ENCODE measurements around the gene DAP. TPM values are rescaled to one million over a fixed set of nuclear protein-coding genes. Genes with fewer than 3 reads are reported as not detected.

Gene DAP
- total and polyA plus RNA-seq, 2 of the 4 experiments (the other 2 are of a cell fraction): 49.6 to 189 TPM

DNA sequence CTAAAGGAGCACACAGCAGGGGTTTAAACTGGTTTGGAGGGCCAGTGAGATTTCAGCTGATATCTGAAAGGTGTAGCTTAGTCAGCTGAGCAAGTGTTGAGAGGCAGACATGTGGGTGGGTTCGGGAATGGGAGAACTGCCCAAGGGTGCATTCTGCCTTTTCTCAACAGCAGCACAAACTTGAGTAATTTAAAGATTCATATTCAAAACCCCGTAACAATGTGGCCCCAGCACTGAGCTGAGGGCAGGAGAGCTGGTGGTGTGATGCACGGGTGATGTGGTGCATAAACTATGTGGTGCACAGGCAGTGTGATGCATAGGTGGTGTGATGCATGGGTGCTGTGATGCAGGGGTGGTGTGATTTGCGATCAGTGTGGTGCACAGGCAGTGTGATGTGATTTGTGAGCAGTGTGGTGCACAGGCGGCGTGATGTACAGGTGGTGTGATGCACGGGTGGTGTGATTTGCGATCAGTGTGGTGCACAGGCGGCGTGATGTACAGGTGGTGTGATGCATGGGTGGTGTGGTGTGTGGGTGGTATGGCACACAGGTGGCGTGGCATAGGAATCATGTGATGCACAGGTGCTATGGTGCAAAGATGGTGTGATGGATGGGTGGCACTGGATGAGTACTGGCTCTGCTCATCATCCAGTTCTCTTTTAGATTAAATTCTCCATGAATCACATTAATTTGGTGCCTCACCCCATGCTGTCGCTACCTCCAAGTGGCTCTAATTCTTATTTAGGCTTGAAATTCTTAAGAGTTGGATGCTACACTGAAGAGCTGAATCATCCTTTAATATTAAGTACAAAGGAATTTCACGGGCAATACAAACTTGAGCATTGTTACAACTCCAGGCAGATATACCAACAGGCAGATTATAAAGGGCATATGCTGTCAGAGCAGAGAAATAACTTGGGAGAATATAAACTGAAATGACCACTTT is 53.6 kb downstream of the DAP start:
- peak; percentile 64 for DNase-seq
- in situ Hi-C loops (cut with MboI; ENCODE audit: low sequenced_read_pairs) (loop anchor here (10.0 kb wide), 1 partner anchor 127 kb away; no protein-coding TSS in a partner anchor), intact Hi-C loops (cut with micrococcal nuclease) (no loop called here), dilution Hi-C loops (cut with HindIII; ENCODE audit: low sequenced_read_pairs, unreplicated experiment) (no loop called here)
- Histone ChIP-seq H2BK15ac (ENCODE audit: low read depth, low read length) (peak overlapping the region; percentile 37; the same call in 1 of the 3 replicates), H2BK20ac (ENCODE audit: low read depth, low read length) (peak overlapping the region; percentile 58; the same call in 1 of the 2 replicates), H2AK5ac (ENCODE audit: low read depth, low read length) (peak overlapping the region; percentile 94), H3K9me3 (ENCODE audit: control insufficient read depth, insufficient read depth, low read length) (no peaks in the 10 kb centered on the region), H3K36me3 (ENCODE audit: control insufficient read depth, insufficient read depth, low read length) (peaks cover 23% of the 10 kb centered on the region), H3K18ac (ENCODE audit: low read depth, low read length) (no peak overlapping the region), H4K20me1 (ENCODE audit: insufficient read depth, low read length) (peaks cover 24% of the 10 kb centered on the region; the same call in 1 of the 2 replicates), H3K14ac (replicated peaks; ENCODE audit: low read depth, low read length) (peak overlapping the region; percentile 49; the same call in 1 of the 2 replicates), H2AK9ac (replicated peaks; ENCODE audit: low read depth, low read length, poor library complexity) (no peak overlapping the region), H3K4me3 (ENCODE audit: insufficient read depth, low read depth, low read length) (no peak overlapping the region), H3K9me1 (ENCODE audit: insufficient read depth, low read length) (peaks cover 67% of the 10 kb centered on the region), H4K8ac (ENCODE audit: low read depth in 2 of 2, low read length in 2 of 2) (peak overlapping the region; percentile 37 to 44; a peak in 2 of 4 replicates), H3K4me1 (ENCODE audit: control insufficient read depth, insufficient read depth, low read length) (peaks cover 31% of the 10 kb centered on the region), H3K27ac (ENCODE audit: insufficient read depth, low read length) (peak overlapping the region; percentile 31; the same call in 1 of the 2 replicates), H2BK120ac (ENCODE audit: low read depth, low read length) (peak overlapping the region; percentile 65), H3K4ac (ENCODE audit: low read depth, low read length) (peak overlapping the region; percentile 75), H2BK5ac (ENCODE audit: low read depth, low read length, poor library complexity, severe bottlenecking) (peak overlapping the region; percentile 65), H4K5ac (ENCODE audit: low read depth, low read length) (no peak overlapping the region), H2AFZ (replicated peaks; ENCODE audit: low read length, poor library complexity) (no peak overlapping the region), H3K27me3 (ENCODE audit: control insufficient read depth, insufficient read depth, low read length) (no peaks in the 10 kb centered on the region), H3K23ac (ENCODE audit: low read depth, low read length) (peak overlapping the region; percentile 21; the same call in 1 of the 2 replicates), H3K9ac (ENCODE audit: low read depth, low read length) (no peak overlapping the region), H3K56ac (ENCODE audit: extremely low read depth, insufficient read depth, low read length) (no peak overlapping the region), H3K79me1 (ENCODE audit: low read depth in 1 of 2, low read length in 2 of 2) (peaks cover 51 to 96% of the 10 kb centered on the region in 2 experiments), H3K4me2 (ENCODE audit: low read depth, low read length) (no peak overlapping the region), H4K91ac (ENCODE audit: insufficient read depth, low read depth, low read length) (peak overlapping the region; percentile 43; the same call in 1 of the 2 replicates)
- BruUV-seq (replicated peaks): no TSS peak
- ATAC-seq (ENCODE audit: low read depth): peak; percentile 70
- POLR2A ChIA-PET (ENCODE audit: unreplicated experiment): no interaction called here
- 95% methylated on average over 8 of the region's 13 CpGs; no CpG with 5 or more reads in 1 of the 2 experiments for WGBS, 2 experiments (ENCODE audit: extremely low coverage in 2 of 2, insufficient read length in 1 of 2)
- CTCF ChIA-PET: interaction anchor here (0.6 to 1.3 kb wide), 2 partner anchors 18 to 49 kb away, joined by 3 to 5 read pairs; no protein-coding TSS in a partner anchor
- TF ChIP-seq, protein P1, sequence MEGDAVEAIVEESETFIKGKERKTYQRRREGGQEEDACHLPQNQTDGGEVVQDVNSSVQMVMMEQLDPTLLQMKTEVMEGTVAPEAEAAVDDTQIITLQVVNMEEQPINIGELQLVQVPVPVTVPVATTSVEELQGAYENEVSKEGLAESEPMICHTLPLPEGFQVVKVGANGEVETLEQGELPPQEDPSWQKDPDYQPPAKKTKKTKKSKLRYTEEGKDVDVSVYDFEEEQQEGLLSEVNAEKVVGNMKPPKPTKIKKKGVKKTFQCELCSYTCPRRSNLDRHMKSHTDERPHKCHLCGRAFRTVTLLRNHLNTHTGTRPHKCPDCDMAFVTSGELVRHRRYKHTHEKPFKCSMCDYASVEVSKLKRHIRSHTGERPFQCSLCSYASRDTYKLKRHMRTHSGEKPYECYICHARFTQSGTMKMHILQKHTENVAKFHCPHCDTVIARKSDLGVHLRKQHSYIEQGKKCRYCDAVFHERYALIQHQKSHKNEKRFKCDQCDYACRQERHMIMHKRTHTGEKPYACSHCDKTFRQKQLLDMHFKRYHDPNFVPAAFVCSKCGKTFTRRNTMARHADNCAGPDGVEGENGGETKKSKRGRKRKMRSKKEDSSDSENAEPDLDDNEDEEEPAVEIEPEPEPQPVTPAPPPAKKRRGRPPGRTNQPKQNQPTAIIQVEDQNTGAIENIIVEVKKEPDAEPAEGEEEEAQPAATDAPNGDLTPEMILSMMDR (conservative IDR thresholded peaks at IDR 0.05; ENCODE audit: low read depth, low read length): no peak
- TF ChIP-seq, protein P2, sequence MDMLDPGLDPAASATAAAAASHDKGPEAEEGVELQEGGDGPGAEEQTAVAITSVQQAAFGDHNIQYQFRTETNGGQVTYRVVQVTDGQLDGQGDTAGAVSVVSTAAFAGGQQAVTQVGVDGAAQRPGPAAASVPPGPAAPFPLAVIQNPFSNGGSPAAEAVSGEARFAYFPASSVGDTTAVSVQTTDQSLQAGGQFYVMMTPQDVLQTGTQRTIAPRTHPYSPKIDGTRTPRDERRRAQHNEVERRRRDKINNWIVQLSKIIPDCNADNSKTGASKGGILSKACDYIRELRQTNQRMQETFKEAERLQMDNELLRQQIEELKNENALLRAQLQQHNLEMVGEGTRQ (IDR thresholded peaks at IDR 0.05; ENCODE audit: low read depth, low read length): no peak
- TF ChIP-seq MXI1 (IDR thresholded peaks at IDR 0.05; ENCODE audit: borderline replicate concordance, low read depth, low read length) (no peak), CEBPB (IDR thresholded peaks at IDR 0.05; ENCODE audit: low read depth, low read length) (no peak), RFX5 (IDR thresholded peaks at IDR 0.05; ENCODE audit: low read depth, low read length) (no peak), MAFK (IDR thresholded peaks at IDR 0.05; ENCODE audit: low read depth, low read length) (no peak), SMC3 (IDR thresholded peaks at IDR 0.05; ENCODE audit: low read depth, low read length) (no peak), CHD1 (IDR thresholded peaks at IDR 0.05; ENCODE audit: low read depth, low read length) (no peak), BHLHE40 (IDR thresholded peaks at IDR 0.05; ENCODE audit: low read depth, low read length) (no peak), NFE2L2 (IDR thresholded peaks at IDR 0.05; ENCODE audit: low read depth, low read length) (no peak), POLR2A (IDR thresholded peaks at IDR 0.05; ENCODE audit: low read depth, low read length) (no peak), MAZ (IDR thresholded peaks at IDR 0.05; ENCODE audit: borderline replicate concordance, low read depth, low read length) (no peak)
- TF ChIP-seq, protein P3, sequence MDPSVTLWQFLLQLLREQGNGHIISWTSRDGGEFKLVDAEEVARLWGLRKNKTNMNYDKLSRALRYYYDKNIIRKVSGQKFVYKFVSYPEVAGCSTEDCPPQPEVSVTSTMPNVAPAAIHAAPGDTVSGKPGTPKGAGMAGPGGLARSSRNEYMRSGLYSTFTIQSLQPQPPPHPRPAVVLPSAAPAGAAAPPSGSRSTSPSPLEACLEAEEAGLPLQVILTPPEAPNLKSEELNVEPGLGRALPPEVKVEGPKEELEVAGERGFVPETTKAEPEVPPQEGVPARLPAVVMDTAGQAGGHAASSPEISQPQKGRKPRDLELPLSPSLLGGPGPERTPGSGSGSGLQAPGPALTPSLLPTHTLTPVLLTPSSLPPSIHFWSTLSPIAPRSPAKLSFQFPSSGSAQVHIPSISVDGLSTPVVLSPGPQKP (IDR thresholded peaks at IDR 0.05; ENCODE audit: borderline replicate concordance, low read depth, low read length): no peak
